Measurements from ENCODE around the gene RACK1.

GRCh38 chr5:181282874-181283273 is 39.2 kb upstream of the RACK1 start:
- TF ChIP-seq CTCF (IDR thresholded peaks at IDR 0.05; ENCODE audit: low read length) (no peak), EZH2 (optimal IDR thresholded peaks at IDR 0.05; ENCODE audit: low read depth, low read length) (no peak), EZH2phosphoT487 (IDR thresholded peaks at IDR 0.05; ENCODE audit: low read length) (no peak)

All from MM.1S (cell line).